ENCODE measurements around the gene AZIN2. TPM values are rescaled to one million over a fixed set of nuclear protein-coding genes. Genes with fewer than 3 reads are reported as not detected.

AZIN2 gene
- total and polyA plus RNA-seq, 2 of the 8 experiments (the other 6 are each of a cell fraction or from before 2014, with no cell fraction given) = 0.22 to 0.91 TPM

GRCh38 chr1:33072707-33073106, 8.2 kb upstream of the AZIN2 start (continued):
- no peak for TF ChIP-seq CHD7 (IDR thresholded peaks at IDR 0.05; ENCODE audit: insufficient replicate concordance, low read length)

Measured in H1 (cell line).